Skeletal muscle tissue (tissue), 4 donors: ENCODE results near the gene RASAL1. TPM values are rescaled to one million over a fixed set of nuclear protein-coding genes. Genes with fewer than 3 reads are reported as not detected.
A peak's percentile ranks its signal among the peaks of the same experiment; 100 is the strongest.
"Not testable (repeated sequence)": the region's sequence is repeated elsewhere in the genome, so short reads cannot be mapped to it uniquely, and the experiment has no call there.

ENCODE experiments used
- H3K27ac ChIP-seq: one replicate; pipeline ENCODE4 v1.7.0; 2013; ENCODE audit warnings: mild to moderate bottlenecking, low read depth, low read length, inconsistent platforms
- H3K27me3 ChIP-seq, 3 donors: one replicate each; pipeline ENCODE4 v1.7.0; 2013; ENCODE audit warnings: low read length in 3 of 3; ENCODE audit not compliant: control insufficient read depth in 3 of 3, insufficient read depth in 3 of 3
- H3K36me3 ChIP-seq, 3 donors: one replicate each; pipeline ENCODE4 v1.7.0; 2013; ENCODE audit warnings: low read length in 3 of 3; ENCODE audit not compliant: control insufficient read depth in 3 of 3, insufficient read depth in 3 of 3
- H3K4me1 ChIP-seq, 3 donors: one replicate each; pipeline ENCODE4 v1.7.0; 2013; ENCODE audit warnings: low read length in 3 of 3, mild to moderate bottlenecking in 3 of 3; ENCODE audit not compliant: control insufficient read depth in 3 of 3, insufficient read depth in 3 of 3
- H3K4me3 ChIP-seq, 3 donors: one replicate each; pipeline ENCODE4 v1.7.0; 2013; ENCODE audit warnings: low read length in 3 of 3
- H3K9ac ChIP-seq, 3 donors: one replicate each; pipeline ENCODE4 v1.7.0; 2013; ENCODE audit warnings: low read length in 3 of 3, mild to moderate bottlenecking in 3 of 3, moderate library complexity in 2 of 3, low read depth in 1 of 3
- H3K9me3 ChIP-seq, 3 donors: one replicate each; pipeline ENCODE4 v1.7.0; 2013; ENCODE audit warnings: low read length in 3 of 3; ENCODE audit not compliant: control insufficient read depth in 3 of 3
- total RNA-seq: library from RNA; depleted of rRNA; stranded (reverse); fragments of >200 nt; gene quantifications from one replicate; pipeline ENCODE4 v1.2.3, GENCODE V29; 2014
- donor health status: Osteomylitis.

RASAL1 gene
- total RNA-seq, 1 donor from 2014 or later, result not detected

DNA sequence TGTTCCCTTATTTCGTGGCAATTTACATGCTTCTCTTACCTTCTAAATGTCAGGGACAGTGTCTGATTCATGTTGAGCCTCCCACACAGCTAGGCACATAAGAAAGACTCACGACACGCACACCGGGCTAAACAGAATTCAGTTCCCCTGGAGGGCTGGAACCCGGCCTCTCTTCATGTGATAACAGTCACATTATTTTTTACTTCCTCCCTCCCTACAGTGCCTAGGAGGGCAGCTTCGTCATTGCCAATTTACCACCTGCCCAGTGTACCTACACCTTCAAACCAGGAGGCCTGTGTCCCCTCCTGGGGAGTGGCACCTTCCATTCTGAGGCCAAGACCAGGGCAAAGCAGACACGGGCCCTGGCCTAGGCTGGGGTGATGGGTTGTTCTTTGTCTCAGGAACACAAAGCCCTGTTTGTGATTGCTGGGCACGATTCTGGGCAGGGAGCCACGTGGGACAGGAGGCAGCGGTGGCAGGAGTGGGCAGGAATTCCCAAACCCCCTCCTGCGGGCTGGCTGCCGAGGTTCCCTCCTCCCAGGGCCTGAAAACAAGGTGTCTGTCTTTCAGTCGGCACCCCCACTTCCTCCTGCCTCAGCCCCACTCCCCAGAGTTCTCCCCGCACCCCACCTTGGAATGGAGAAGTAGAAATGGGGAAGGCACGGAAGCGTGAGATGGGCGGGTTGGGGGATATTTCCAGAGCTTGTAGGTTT lies 6.8 kb upstream of the RASAL1 start:
- peak overlapping the region; percentile 25 for H3K27ac ChIP-seq
- H3K9ac ChIP-seq, result no peak overlapping the region

GRCh38 chr12:113141716-113142115 lies 6.2 kb upstream of the RASAL1 start:
- not testable (repeated sequence) for H3K9me3 ChIP-seq, H3K27ac ChIP-seq, H3K27me3 ChIP-seq, H3K4me1 ChIP-seq, H3K9ac ChIP-seq, H3K4me3 ChIP-seq, H3K36me3 ChIP-seq

More for the DNA sequence above, 6.8 kb upstream of the RASAL1 start:
- Histone ChIP-seq H3K4me1 (no peaks in the 10 kb centered on the region), H3K4me3 (no peak overlapping the region), H3K27me3 (peaks cover 0 to 2% (median 0%) of the 10 kb centered on the region in 3 donors), H3K36me3 (no peaks in the 10 kb centered on the region), H3K9me3 (no peaks in the 10 kb centered on the region)

GRCh38 chr12:113140706-113141105 lies 5.1 kb upstream of the RASAL1 start:
- Histone ChIP-seq H3K4me3 (no peak overlapping the region), H3K36me3 (no peaks in the 10 kb centered on the region), H3K27ac (no peak overlapping the region), H3K4me1 (no peaks in the 10 kb centered on the region), H3K9me3 (no peaks in the 10 kb centered on the region), H3K27me3 (peaks cover 5 to 15% (median 14%) of the 10 kb centered on the region in 3 donors), H3K9ac (no peak overlapping the region)

DNA sequence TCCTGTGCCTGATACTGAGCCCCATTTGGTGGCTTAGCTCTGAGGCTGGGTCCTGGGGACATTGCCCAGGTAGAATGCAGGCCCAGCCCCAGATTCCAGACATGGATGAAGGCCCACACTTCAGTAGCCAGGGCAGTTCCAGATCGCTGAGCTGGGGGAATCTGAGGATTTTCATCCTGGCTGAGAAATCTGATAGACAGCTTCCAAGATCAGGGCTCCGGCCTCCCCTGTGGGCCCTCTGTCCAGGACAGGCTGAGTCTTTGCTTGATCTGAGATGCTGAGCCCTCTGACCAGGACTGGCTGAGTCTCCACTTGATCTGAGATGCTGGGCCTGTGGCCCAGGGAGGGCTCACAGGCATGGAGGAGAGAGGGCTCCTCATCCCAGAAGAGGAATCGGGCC lies 3.3 kb upstream of the RASAL1 start:
- peaks cover 19 to 27% (median 19%) of the 10 kb centered on the region in 3 donors for H3K27me3 ChIP-seq
- H3K4me3 ChIP-seq, result no peak overlapping the region
- no peaks in the 10 kb centered on the region for H3K36me3 ChIP-seq
- H3K9me3 ChIP-seq, result no peaks in the 10 kb centered on the region
- peaks cover 0 to 3% (median 0%) of the 10 kb centered on the region in 3 donors for H3K4me1 ChIP-seq
- no peak overlapping the region for H3K27ac ChIP-seq
- no peak overlapping the region for H3K9ac ChIP-seq

DNA sequence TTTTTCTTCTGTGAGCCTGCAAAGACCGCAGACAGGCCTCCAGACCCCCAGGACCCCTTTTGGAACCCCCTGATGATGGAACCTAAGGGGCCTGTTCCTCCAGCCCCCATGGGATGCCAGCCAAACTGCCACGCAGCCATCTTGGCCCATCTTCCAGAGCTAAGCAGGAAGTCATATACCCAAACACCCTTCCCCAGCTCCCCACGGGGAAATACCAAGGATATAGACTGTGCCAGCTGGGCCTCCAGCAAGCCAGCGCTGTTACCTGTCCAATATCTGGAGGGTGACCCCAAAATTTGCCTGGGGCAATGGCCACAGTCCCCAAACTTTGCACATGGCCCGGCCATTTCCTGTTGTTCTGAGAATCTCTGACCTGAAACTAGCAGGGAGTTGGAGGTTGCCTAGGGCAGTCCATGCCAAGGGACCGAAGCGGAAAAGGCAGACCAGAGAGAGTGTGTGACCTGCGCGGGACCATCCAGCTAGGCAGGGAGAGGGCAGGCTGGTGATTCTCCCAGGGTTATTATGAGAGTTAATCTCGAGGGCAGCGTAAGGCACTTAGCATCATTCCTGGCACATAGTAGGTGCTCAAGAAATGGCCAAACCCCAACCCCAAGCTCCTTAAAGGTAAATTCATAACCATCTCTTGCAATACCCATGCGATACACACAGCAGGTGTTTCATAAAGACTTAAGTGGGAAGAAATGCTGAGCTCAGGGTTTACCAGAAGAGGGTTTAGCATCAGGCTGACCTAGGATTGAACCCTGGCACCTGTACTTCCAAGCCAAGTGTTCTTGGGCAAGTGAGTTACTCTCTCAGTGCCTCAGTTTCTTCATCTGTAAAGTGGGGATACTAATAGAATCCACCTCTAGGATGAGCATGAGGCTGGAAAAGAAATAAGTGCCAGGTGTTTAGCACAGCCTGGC lies 2.6 kb upstream of the RASAL1 start:
- Histone ChIP-seq H3K4me3 (no peak overlapping the region), H3K27me3 (peaks cover 19 to 34% (median 19%) of the 10 kb centered on the region in 3 donors), H3K36me3 (no peaks in the 10 kb centered on the region), H3K9ac (no peak overlapping the region), H3K9me3 (no peaks in the 10 kb centered on the region), H3K4me1 (peaks cover 0 to 3% (median 0%) of the 10 kb centered on the region in 3 donors), H3K27ac (no peak overlapping the region)

GRCh38 chr12:113136990-113137511 lies 1.5 kb upstream of the RASAL1 start:
- no peak overlapping the region for H3K9ac ChIP-seq
- H3K4me3 ChIP-seq, result no peak overlapping the region
- H3K36me3 ChIP-seq, result no peaks in the 10 kb centered on the region
- peaks cover 0 to 3% (median 0%) of the 10 kb centered on the region in 3 donors for H3K4me1 ChIP-seq
- H3K9me3 ChIP-seq, result no peaks in the 10 kb centered on the region
- H3K27ac ChIP-seq, result no peak overlapping the region
- peaks cover 19 to 39% (median 22%) of the 10 kb centered on the region in 3 donors for H3K27me3 ChIP-seq

DNA sequence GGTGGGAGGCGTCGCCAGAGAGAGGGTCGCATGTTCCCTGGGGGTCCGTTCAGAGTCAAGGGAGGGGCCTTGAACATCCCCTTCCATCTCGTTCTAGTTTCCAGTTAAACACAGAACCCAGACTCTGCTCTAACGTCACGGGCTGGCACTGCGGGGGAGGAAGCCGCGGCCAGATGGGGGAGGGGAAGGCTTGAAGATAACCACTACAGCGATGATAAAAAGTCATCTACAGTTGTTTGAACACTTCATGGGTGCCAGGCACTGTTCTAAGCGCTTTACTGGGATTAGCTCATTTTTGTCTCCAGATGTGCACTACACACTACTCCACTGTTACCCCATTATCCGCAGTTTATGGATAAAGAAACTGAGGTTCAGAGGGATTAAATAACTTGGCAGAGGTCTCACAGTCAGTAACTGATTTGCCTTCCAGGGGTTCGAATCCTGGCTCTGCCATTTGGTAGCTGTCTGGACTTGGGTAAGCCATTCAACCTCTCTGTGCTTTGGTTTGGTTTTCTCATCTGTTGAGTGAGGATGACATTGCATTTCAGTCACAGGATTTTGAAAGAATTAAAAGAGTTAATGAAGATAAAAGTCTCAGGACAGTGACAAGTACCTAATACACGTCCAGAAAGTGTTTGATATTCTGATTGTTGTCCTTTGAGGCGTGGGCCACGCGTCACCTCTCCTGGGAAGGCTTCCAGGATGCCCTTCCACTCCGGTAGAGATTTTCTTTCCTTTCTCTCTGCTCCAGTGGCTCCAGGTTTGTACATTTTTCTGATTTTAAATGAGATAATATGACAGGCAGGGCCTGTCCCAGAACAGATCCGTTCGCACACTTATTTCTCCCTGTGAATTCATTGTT lies 798 bp upstream of the RASAL1 start:
- H3K4me1 ChIP-seq, result peaks cover 0 to 3% (median 0%) of the 10 kb centered on the region in 3 donors
- no peak overlapping the region for H3K27ac ChIP-seq
- no peak overlapping the region for H3K9ac ChIP-seq
- no peak overlapping the region for H3K4me3 ChIP-seq
- H3K36me3 ChIP-seq, result no peaks in the 10 kb centered on the region
- H3K9me3 ChIP-seq, result no peaks in the 10 kb centered on the region
- H3K27me3 ChIP-seq, result peaks cover 19 to 39% (median 25%) of the 10 kb centered on the region in 3 donors

GRCh38 chr12:113134521-113134951 lies 1.0 kb downstream of the RASAL1 start:
- no peaks in the 10 kb centered on the region for H3K36me3 ChIP-seq
- H3K4me3 ChIP-seq, result no peak overlapping the region
- peaks cover 0 to 3% (median 0%) of the 10 kb centered on the region in 3 donors for H3K4me1 ChIP-seq
- H3K9me3 ChIP-seq, result no peaks in the 10 kb centered on the region
- H3K27ac ChIP-seq, result no peak overlapping the region
- H3K9ac ChIP-seq, result no peak overlapping the region
- H3K27me3 ChIP-seq, result peaks cover 22 to 50% (median 35%) of the 10 kb centered on the region in 3 donors

DNA sequence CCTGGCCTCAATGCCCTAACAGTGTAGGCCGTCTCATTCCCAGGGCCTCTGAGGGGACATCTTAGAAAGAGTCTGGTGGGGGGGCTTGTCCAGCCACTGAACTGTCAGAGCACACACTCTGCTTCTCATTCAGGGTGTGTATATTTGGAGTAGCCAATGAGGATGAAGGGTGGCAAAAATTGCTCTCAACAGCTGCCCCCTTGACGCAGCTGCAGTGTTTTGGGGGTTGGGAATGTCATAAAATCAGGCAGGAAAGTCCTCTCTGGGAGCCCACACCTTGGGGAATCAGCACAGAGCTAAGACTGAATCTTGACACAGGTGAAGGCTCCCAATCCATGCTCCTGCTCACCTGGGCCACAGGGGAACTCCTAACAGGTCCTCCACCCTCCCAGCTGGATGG lies 1.5 kb downstream of the RASAL1 start:
- no peak overlapping the region for H3K9ac ChIP-seq
- H3K4me3 ChIP-seq, result no peak overlapping the region
- H3K27ac ChIP-seq, result no peak overlapping the region
- H3K4me1 ChIP-seq, result peaks cover 0 to 3% (median 0%) of the 10 kb centered on the region in 3 donors
- H3K9me3 ChIP-seq, result no peaks in the 10 kb centered on the region
- peaks cover 25 to 55% (median 39%) of the 10 kb centered on the region in 3 donors for H3K27me3 ChIP-seq
- no peaks in the 10 kb centered on the region for H3K36me3 ChIP-seq
